ENCODE data around the gene SSBP3.
A peak's percentile ranks its signal among the peaks of the same experiment; 100 is the strongest.
"Not testable (repeated sequence)": the region's sequence is repeated elsewhere in the genome, so short reads cannot be mapped to it uniquely, and the experiment has no call there.

SSBP3 gene

DNA sequence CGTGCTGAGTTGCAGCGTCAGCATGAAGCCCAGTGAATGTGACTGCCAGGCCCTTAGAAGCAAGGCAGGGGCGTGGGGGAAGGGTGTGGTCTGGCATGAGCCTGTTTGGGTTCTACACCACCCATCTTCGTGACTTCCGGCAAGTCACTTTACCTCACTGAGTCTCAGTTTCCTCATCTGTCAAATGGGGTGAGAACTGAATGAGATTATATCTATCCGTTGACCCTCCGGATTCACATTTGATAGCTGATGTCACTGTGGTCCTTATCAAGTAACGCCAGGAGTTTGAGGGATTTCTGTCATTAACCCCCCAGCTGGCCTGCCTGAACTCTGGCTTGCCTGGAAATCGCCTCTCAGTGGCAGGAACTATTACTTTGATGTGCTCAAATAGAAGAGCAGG lies 190.7 kb downstream of the SSBP3 start:
- no peak overlapping the region for H3K4me3 ChIP-seq (ENCODE audit: control insufficient read depth, low read depth, low read length)
- DNase-seq (ENCODE audit: low read depth) = no peak
- TF ChIP-seq, protein P1, sequence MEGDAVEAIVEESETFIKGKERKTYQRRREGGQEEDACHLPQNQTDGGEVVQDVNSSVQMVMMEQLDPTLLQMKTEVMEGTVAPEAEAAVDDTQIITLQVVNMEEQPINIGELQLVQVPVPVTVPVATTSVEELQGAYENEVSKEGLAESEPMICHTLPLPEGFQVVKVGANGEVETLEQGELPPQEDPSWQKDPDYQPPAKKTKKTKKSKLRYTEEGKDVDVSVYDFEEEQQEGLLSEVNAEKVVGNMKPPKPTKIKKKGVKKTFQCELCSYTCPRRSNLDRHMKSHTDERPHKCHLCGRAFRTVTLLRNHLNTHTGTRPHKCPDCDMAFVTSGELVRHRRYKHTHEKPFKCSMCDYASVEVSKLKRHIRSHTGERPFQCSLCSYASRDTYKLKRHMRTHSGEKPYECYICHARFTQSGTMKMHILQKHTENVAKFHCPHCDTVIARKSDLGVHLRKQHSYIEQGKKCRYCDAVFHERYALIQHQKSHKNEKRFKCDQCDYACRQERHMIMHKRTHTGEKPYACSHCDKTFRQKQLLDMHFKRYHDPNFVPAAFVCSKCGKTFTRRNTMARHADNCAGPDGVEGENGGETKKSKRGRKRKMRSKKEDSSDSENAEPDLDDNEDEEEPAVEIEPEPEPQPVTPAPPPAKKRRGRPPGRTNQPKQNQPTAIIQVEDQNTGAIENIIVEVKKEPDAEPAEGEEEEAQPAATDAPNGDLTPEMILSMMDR (IDR thresholded peaks at IDR 0.05; ENCODE audit: control insufficient read depth, insufficient read depth, low read depth, low read length, missing control alignments) = no peak

DNA sequence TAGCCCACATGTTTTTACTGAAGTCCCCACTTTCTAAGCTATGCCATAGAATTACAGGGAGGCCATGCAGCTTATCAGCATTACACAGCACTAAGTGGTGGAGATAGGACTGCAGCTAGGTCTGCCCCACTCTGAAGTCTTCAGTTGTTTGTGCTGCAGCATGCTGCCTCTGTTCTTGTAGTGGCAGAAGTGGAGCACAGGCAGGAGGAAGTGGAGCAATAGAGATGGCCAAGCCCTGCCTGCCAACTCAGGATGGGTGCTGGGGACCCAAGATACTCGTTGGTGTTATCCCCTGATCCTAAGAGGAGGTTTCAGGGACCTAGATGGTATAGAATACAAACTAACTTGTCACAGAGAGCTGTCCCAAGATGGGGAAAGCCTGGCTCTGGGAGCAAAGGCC lies 193.3 kb downstream of the SSBP3 start:
- no peak for DNase-seq (ENCODE audit: low read depth)
- TF ChIP-seq, protein P1 (IDR thresholded peaks at IDR 0.05; ENCODE audit: control insufficient read depth, insufficient read depth, low read depth, low read length, missing control alignments) = no peak
- H3K4me3 ChIP-seq (ENCODE audit: control insufficient read depth, low read depth, low read length) = no peak overlapping the region

DNA sequence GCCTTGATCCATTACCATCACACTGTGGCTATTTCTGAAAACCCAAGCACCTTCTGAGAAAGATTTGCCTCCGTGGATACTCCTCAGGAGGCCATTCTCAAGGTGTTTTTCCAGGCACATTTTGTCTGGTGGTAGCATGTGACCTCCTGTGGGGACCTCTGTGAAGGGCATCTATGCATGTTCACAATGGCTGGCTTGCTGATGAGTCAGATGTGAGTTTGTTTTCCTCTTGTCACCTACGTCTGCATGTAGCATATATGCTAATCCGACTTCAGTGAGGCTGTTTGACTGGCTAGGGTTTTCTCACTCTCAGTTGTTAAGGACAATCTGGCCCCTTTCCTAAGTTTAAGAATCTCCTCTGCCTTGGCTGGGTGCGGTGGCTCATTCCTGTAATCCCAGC lies 198.3 kb downstream of the SSBP3 start:
- not testable (repeated sequence) for DNase-seq (ENCODE audit: low read depth); H3K4me3 ChIP-seq (ENCODE audit: control insufficient read depth, low read depth, low read length)

DNA sequence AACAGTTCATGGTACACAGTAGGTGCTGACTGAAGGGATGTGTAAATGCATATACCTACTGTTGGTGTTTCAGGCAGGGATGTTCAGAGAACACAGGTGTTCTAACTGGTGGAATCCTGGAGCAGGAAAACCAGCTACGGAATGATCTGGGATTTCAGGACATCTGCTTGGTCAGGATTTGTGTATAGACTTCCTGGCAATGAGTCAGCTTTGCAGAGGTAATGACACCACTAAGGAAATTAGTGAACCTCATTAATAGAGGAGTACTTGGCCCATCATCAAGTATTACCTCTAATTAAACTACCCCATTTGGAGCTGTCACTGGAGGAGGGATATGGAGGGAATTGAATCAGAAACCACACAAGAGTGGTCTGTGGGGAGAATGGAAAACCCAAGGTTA lies 198.9 kb downstream of the SSBP3 start:
- DNase-seq (ENCODE audit: low read depth) = no peak
- TF ChIP-seq, protein P1 (IDR thresholded peaks at IDR 0.05; ENCODE audit: control insufficient read depth, insufficient read depth, low read depth, low read length, missing control alignments) = no peak
- no peak overlapping the region for H3K4me3 ChIP-seq (ENCODE audit: control insufficient read depth, low read depth, low read length)

DNA sequence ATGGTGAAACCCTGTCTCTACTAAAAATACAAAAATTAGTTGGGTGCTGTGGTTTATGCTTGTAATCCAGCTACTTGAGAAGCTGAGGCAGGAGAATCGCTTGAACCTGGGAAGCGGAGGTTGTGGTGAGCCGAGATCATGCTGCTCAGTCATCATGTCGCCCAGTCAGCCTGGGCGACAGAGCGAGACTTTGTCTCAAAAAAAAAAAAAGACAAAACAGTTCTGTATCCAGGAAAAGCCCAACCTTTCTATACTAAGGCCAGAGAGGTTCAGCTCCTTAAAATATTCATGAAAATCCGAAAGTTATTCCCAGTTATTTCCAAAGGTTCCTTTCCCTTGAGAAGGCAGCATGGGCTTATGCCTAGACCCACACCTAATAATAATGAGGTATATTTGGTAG lies 202.0 kb downstream of the SSBP3 start:
- DNase-seq (ENCODE audit: low read depth) = no peak
- TF ChIP-seq, protein P1 (IDR thresholded peaks at IDR 0.05; ENCODE audit: control insufficient read depth, insufficient read depth, low read depth, low read length, missing control alignments) = no peak
- H3K4me3 ChIP-seq (ENCODE audit: control insufficient read depth, low read depth, low read length) = no peak overlapping the region

DNA sequence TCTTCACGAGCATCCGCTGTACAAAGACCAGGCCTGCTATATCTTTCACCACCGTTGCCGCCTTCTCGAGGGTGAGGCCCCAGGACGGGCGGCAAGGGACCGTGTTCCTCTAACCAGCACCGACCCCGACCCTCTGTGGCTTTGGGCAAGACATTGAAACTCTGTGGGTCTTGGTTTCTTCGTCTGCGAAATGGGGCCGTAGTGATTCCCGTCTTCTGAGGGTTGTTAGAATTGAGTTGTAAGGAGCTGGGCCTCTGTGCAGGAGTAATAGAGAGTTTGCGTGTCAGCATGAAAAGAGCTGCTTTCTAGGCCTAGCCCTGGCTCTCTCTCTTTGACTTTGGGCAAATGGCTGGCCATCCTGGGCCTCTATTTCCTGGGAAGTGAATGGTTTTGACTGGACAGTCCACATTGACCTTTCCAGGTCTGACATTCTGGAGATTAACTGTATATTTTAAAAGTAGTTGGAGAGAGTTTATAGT lies 205.6 kb downstream of the SSBP3 start:
- TF ChIP-seq, protein P1 (IDR thresholded peaks at IDR 0.05; ENCODE audit: control insufficient read depth, insufficient read depth, low read depth, low read length, missing control alignments) = no peak
- peak overlapping the region; percentile 93 for H3K4me3 ChIP-seq (ENCODE audit: control insufficient read depth, low read depth, low read length)
- no peak for DNase-seq (ENCODE audit: low read depth)

DNA sequence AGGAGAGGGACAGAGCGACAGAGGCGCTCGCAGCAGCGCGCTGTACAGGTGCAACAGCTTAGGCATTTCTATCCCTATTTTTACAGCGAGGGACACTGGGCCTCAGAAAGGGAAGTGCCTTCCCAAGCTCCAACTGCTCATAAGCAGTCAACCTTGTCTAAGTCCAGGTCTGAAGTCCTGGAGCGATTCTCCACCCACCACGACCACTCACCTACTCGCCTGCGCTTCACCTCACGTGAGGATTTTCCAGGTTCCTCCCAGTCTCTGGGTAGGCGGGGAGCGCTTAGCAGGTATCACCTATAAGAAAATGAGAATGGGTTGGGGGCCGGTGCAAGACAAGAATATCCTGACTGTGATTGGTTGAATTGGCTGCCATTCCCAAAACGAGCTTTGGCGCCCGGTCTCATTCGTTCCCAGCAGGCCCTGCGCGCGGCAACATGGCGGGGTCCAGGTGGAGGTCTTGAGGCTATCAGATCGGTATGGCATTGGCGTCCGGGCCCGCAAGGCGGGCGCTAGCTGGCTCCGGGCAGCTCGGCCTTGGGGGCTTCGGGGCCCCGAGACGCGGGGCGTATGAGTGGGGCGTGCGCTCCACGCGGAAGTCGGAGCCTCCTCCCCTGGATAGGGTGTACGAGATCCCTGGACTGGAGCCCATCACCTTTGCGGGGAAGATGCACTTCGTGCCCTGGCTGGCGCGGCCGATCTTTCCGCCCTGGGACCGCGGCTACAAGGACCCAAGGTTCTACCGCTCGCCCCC lies 206.3 kb downstream of the SSBP3 start, which contains the start of the genes CYB5RL and MRPL37:
Gene CYB5RL, minus strand, starts transcription at position 266 of the 754 bp plus-strand sequence. CDS start 4,414 bp downstream, outside the sequence.
Gene MRPL37, plus strand, starts transcription at position 403 of the 754 bp plus-strand sequence. Its CDS starts 77 bp downstream, at position 480.
- TF ChIP-seq, protein P1 (IDR thresholded peaks at IDR 0.05; ENCODE audit: control insufficient read depth, insufficient read depth, low read depth, low read length, missing control alignments) = no peak
- DNase-seq (ENCODE audit: low read depth) = peak; percentile 88
- H3K4me3 ChIP-seq (ENCODE audit: control insufficient read depth, low read depth, low read length) = peak within 1 kb of the TSS; percentile 93
